Adrenal gland (tissue), 12 donors: Measurements from ENCODE around the gene ANGPTL7. TPM values are rescaled to one million over a fixed set of nuclear protein-coding genes. Genes with fewer than 3 reads are reported as not detected.
"Not testable (repeated sequence)": the region's sequence is repeated elsewhere in the genome, so short reads cannot be mapped to it uniquely, and the experiment has no call there.

ENCODE experiments used
- DNase-seq, 7 donors: peaks; one replicate each; pipeline ENCODE4 v3.0.0-alpha.2; 2019 to 2020
- H3K27ac ChIP-seq, 5 donors: fragments of 200-600 bp; sonication (generic) in 4 of 5; 1 replicate in 3 of 5; 2 replicates in 2 of 5; pipeline versions ENCODE4 v1.5.1 to v1.8.0; 2016 to 2020; ENCODE audit warnings: mild to moderate bottlenecking in 1 of 5
- H3K27me3 ChIP-seq: fragments of 200-600 bp; 2 replicates; pipeline ENCODE4 v1.8.0; 2021
- H3K36me3 ChIP-seq, 2 donors: fragments of 200-600 bp; replicated peaks in 1 of 2; 1 replicate in 1 of 2; 2 replicates in 1 of 2; pipeline versions ENCODE4 v1.5.1 to v1.8.0; 2018 to 2022
- H3K4me1 ChIP-seq, 2 donors: fragments of 200-600 bp; replicated peaks in 1 of 2; 1 replicate in 1 of 2; 2 replicates in 1 of 2; pipeline versions ENCODE4 v1.5.1 to v1.8.0; 2018 to 2021
- H3K4me3 ChIP-seq, 4 donors: fragments of 200-600 bp; sonication (generic) in 3 of 4; one replicate each; pipeline ENCODE4 v1.5.1; 2016 to 2018
- H3K9me3 ChIP-seq, 3 donors: fragments of 200-600 bp; sonication (generic) in 1 of 3; replicated peaks in 1 of 3; 1 replicate in 2 of 3; 2 replicates in 1 of 3; pipeline versions ENCODE4 v1.5.1 to v1.8.0; 2016 to 2021
- CTCF ChIP-seq, 6 experiments: fragments of 450-650 bp in 4 of 6; fragments of 200-600 bp in 2 of 6; sonication (generic) in 1 of 6; IDR thresholded peaks; 1 replicate in 5 of 6; 2 replicates in 1 of 6; pipeline versions ENCODE4 v1.5.1 to v1.8.0; 2016 to 2021; ENCODE audit warnings: antibody characterized with exemption in 6 of 6, mild to moderate bottlenecking in 2 of 6, moderate library complexity in 1 of 6
- POLR2A ChIP-seq, 2 donors: fragments of 450-650 bp; IDR thresholded peaks; one replicate each; pipeline ENCODE4 v1.6.1; 2017; ENCODE audit warnings: antibody characterized with exemption in 2 of 2, mild to moderate bottlenecking in 2 of 2, moderate library complexity in 1 of 2
- WGBS, 4 donors: extraction: QIAGEN DNeasy Blood & Tissue Kit in 2 of 4; methylation state at CpG; one replicate each; pipeline versions ENCODE4 v1.1.5 to v1.1.7; 2013 to 2017; 5-methylcytosine and 5-hydroxymethylcytosine counted together
- intact Hi-C, 2 donors: fragments of 100-400 bp; cut with DNase I; formaldehyde crosslinking; loops; one replicate each; pipeline versions ENCODE4 v1.14.1 to v1.15.0; 2022 to 2023
- polyA plus RNA-seq, 3 donors: library from polyadenylated mRNA; stranded (reverse); fragments of 200-250 nt in 2 of 3; fragments of 350-450 nt in 1 of 3; fragmentation: Illumina TruSeq in 1 of 3; extraction: RNeasy Lipid Tissue Mini Kit (QIAGEN cat#74804) in 1 of 3; gene quantifications; one replicate each; pipeline ENCODE4 v1.2.3, GENCODE V29; 2013 to 2014
- total RNA-seq, 9 donors: library from RNA; depleted of rRNA in 4 of 9; stranded (reverse); fragments of >200 nt in 4 of 9; fragments of 120-200 nt in 1 of 9; fragmentation: NEBNext Ultra II Directional in 1 of 9; extraction: Animal tissue kit (Norgen Biotek cat#: 25700) in 1 of 9; gene quantifications; one replicate each; pipeline versions ENCODE4 v1.1.0 to v1.2.4, GENCODE V29; 2013 to 2023
- donor health status: healthy with polysubstance abuse.
- donor health status: Bipolar disorder and iron deficiency.
- donor health status: DM: yes; HTN: yes; CAD: no.
- donor health status: DM: no; HTN: no; CAD: no.
- donor health status: DM: no; HTN: no; CAD: no.
- donor health status: DM: yes; HTN: yes; CAD: no.

ANGPTL7 gene
- total and polyA plus RNA-seq, 12 donors, result 0.12 to 8.5 (median 2.1) TPM

GRCh38 chr1:11158291-11158690, 30.9 kb upstream of the ANGPTL7 start:
- H3K27me3 ChIP-seq, result no peaks in the 10 kb centered on the region
- 80 to 86% (median 82%) methylated on average over 3 of the region's 3 CpGs for WGBS, 4 donors
- H3K9me3 ChIP-seq, result no peaks in the 10 kb centered on the region
- peak overlapping the region in 2 of 5 donors; percentile 59 to 69 for H3K27ac ChIP-seq
- no peak overlapping the region for H3K4me3 ChIP-seq
- DNase-seq, result no peak
- intact Hi-C loops, result no loop called here
- no peak for TF ChIP-seq POLR2A (IDR thresholded peaks at IDR 0.05)
- TF ChIP-seq CTCF (IDR thresholded peaks at IDR 0.05), result no peak
- H3K36me3 ChIP-seq, result peaks cover 0 to 14% of the 10 kb centered on the region in 2 donors
- peaks cover 9 to 22% of the 10 kb centered on the region in 2 donors for H3K4me1 ChIP-seq

- WGBS, 4 donors, result 61 to 72% (median 64%) methylated on average over 3 of the region's 3 CpGs
Observed at GRCh38 chr1:11158720-11159321, 30.3 kb upstream of the ANGPTL7 start.

GRCh38 chr1:11162752-11163151, 26.4 kb upstream of the ANGPTL7 start:
- DNase-seq, intact Hi-C loops, H3K27ac ChIP-seq, H3K27me3 ChIP-seq, H3K9me3 ChIP-seq, H3K36me3 ChIP-seq, H3K4me3 ChIP-seq: not testable (repeated sequence)
- WGBS, 4 donors, result 94 to 98% (median 97%) methylated on average over 4 of the region's 4 CpGs
- H3K4me1 ChIP-seq, result peaks cover 9 to 22% of the 10 kb centered on the region in 2 donors

More at GRCh38 chr1:11158720-11159321, 30.3 kb upstream of the ANGPTL7 start:
- no peak overlapping the region for H3K4me3 ChIP-seq
- H3K27me3 ChIP-seq, result no peaks in the 10 kb centered on the region
- H3K9me3 ChIP-seq, result no peaks in the 10 kb centered on the region
- peak overlapping the region in 2 of 5 donors; percentile 59 to 62 for H3K27ac ChIP-seq
- peaks cover 0 to 14% of the 10 kb centered on the region in 2 donors for H3K36me3 ChIP-seq
- TF ChIP-seq CTCF (IDR thresholded peaks at IDR 0.05), result no peak
- no peak for TF ChIP-seq POLR2A (IDR thresholded peaks at IDR 0.05)
- H3K4me1 ChIP-seq, result peaks cover 9 to 22% of the 10 kb centered on the region in 2 donors
- intact Hi-C loops, result no loop called here
- DNase-seq, result peak in 1 of 7 donors; percentile 14

GRCh38 chr1:11166744-11167143, 22.4 kb upstream of the ANGPTL7 start:
- H3K27me3 ChIP-seq, H3K9me3 ChIP-seq, H3K4me3 ChIP-seq: not testable (repeated sequence)

GRCh38 chr1:11168731-11169130, 20.4 kb upstream of the ANGPTL7 start:
- DNase-seq, result no peak
- no peaks in the 10 kb centered on the region for H3K27me3 ChIP-seq
- intact Hi-C loops, result no loop called here
- WGBS, 4 donors, result 91 to 95% (median 93%) methylated on average over 1 of the region's 1 CpG
- H3K36me3 ChIP-seq, result no peaks in the 10 kb centered on the region
- H3K4me3 ChIP-seq, result no peak overlapping the region
- no peaks in the 10 kb centered on the region for H3K9me3 ChIP-seq
- H3K4me1 ChIP-seq, result peaks cover 0 to 5% of the 10 kb centered on the region in 2 donors
- TF ChIP-seq CTCF (IDR thresholded peaks at IDR 0.05), result no peak
- no peak for TF ChIP-seq POLR2A (IDR thresholded peaks at IDR 0.05)
- H3K27ac ChIP-seq, result no peak overlapping the region

More at GRCh38 chr1:11166744-11167143, 22.4 kb upstream of the ANGPTL7 start:
- DNase-seq, H3K36me3 ChIP-seq, intact Hi-C loops, H3K27ac ChIP-seq, H3K4me1 ChIP-seq: not testable (repeated sequence)
- 96 to 99% (median 96%) methylated on average over 5 of the region's 5 CpGs for WGBS, 4 donors
